GM15510 (cell line): ENCODE measurements around the gene SS18L1.

Source experiments
- POLR2A ChIP-seq: IDR thresholded peaks from 3 replicates; pipeline ENCODE4 v1.6.1; 2011; ENCODE audit warnings: borderline replicate concordance; ENCODE audit not compliant: insufficient read length; ENCODE audit errors: extremely low read depth

SS18L1 gene

DNA sequence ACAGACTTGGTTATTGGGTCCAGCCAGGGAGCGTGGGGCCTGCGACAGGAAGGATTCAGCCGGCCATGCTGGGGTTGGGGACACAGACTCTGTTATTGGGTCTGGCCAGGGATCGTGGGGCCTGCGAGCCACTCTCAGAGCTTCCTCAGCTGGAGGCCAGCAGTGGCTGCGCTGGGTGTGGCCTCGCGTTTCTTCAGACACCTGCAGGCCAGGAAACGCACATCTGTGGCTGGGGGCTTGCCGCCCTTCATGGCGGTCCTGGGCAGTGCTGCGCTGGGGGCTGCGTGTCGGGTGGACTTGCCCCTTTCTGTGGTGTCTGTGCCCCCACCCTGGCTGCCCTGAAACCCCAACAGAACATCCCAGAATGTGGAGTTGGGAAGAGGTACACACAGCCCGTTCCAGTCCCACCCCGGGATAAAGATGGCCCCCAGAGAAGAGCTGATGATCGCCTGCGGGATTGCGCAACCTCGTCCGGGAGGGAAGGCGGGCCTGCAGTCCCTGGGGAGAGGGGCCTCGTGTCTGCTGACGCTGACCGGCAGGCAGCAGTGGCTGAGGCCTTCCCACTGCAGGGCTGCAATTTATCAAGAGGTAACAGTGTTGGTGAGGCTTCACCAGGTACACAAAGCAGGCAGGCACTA is 22.3 kb downstream of the SS18L1 start:
- no peak for TF ChIP-seq POLR2A

DNA sequence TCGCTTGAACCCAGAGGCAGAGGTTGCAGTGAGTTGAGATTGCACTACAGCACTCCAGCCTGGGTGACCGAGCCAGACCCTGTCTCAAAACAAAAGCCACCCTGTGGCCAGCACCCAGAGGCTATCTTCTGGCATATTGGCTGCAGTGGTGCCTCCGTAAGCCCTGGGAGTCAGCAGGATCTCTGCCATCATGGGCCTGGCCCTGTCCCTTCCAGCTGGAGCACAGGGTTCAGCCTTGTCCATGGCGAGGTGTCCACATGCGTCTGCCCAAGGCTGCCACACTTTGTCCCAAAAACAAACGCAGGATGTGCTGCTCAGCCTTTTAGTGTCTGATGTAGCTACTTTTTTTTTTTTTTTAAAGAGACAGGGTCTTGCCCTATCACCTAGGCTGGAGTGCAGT is 23.9 kb downstream of the SS18L1 start:
- TF ChIP-seq POLR2A: no peak

DNA sequence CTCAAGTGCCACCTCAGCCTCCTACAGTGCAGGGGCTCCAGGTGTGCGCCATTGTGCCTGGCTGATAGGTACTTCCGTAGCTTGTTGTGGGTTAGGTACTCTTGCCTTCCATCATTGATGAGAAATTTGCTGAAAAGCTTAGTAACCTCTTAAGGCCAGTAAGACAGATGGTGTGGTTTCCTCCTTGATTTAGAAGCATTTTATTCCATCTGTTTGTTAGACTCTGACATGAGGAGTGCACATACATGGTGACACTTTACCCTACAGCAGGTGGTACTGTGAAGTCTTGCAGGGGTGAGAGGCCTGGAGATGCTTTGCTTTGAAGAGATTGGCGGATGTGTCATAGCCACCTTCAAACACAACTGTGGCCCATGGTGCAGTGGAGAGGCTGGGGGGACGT is 24.5 kb downstream of the SS18L1 start:
- no peak for TF ChIP-seq POLR2A

DNA sequence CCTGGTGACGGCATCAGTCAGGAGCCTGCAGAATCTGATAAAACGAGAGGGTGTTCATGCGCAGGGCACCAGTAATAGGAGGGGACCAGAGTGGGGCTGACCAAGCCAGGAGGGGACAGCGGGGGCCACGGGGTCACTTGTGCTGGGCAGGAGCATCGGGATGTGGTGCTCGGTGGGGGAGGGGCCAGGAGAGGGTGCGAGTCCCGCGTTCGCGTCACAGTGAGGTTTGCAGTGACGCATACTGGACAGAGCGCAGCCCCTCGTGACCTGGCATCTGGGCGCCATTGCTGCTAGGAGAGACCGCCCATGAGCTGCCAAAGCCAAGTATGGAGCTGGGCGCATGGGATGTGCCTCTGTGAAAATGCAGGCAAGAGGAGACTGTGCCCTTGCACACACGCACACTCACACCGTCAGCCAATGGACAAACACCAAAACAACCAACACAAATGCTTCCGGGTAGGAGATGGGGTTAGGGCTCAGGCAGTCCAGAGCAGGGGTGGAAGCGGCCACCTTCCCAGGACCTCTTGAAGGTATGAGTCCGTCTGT is 25.4 kb downstream of the SS18L1 start:
- no peak for TF ChIP-seq POLR2A

DNA sequence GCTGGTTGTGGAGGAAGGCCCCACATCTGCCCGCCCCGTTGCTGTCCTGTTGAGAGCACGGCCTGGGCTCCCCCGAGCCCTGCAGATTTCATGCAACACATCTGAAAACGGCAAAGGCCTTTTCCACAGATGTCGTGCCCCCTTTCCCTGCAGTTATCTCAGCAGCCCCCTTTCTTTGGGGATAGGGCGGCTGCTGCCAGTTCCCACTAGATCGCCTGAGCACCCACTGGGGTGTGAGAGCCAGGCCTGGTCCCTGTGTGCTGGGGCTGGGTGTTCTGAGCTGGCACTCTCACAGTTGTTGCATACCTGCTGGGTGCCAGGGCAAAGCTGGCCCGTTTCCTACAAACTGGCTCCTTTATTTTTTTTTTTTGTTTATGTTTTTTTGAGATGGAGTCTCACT is 27.0 kb downstream of the SS18L1 start:
- TF ChIP-seq POLR2A: no peak

DNA sequence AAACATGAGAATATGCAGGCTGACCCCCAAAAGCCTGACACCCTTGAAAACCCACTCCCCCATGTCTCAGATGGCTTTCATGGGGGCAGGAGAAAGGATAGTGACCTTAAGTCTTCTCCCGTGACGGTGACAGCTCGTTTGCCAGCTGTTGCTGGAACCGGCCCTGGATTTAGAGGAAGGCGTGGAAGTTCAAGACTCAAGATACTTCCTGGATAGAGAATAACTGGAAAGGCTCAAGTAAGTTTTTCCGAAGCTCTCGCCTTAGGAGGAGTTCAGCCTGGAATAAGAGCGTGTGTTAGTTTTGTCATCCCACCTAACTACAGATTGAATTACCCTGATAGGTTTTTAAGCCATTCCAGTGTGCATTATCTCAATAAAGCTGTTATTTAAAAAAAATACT is 27.7 kb downstream of the SS18L1 start:
- no peak for TF ChIP-seq POLR2A

DNA sequence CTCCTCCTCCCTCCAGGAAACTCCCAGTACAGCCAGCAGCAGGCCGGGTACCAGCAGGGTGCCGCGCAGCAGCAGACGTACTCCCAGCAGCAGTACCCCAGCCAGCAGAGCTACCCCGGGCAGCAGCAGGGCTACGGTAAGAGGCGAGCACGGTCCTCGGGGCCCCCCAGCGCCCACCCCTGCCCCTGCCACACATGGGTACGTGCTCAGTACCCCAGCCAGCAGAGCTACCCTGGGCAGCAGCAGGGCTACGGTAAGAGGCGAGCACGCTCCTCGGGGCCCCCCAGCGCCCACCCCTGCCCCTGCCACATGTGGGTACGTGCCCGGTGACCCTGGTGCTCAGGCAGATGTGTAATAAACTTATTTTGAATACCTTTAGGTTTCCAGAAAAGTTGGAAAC is 29.1 kb downstream of the SS18L1 start:
- TF ChIP-seq POLR2A: no peak

DNA sequence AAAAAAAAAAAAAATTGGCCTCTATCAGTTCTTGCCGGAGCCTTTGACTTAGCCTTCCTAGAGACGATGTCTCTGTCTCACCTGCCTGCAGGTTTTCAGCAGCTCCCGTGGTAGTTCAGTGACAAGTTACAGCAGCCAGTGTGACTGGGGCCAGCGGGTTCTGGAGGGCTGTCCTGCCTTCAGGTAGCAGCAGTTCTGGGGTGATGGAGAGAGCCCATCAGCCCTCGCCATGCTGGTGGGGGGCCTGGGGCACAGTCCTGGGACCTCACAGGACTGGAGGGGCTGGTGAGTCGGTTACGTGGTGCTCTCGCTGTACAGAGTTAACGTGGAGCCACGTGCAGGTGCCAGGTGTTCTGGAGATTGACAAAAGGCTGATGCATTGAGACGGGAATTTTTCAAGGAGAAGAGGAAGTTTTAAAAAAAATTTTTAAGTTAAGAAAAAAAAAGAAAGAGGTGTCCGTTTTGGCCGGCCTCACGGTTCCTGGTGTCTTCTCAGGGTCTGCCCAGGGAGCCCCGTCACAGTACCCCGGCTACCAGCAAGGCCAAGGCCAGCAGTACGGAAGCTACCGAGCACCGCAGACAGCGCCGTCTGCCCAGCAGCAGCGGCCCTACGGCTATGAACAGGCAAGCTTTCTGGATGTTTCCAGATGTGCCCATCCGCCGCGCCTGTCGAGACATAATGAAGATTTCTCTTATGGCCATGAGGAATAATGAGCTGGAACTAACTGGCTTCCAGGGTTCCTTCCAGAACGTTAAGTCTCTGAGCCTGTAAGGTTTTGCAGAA is 30.6 kb downstream of the SS18L1 start:
- no peak for TF ChIP-seq POLR2A

DNA sequence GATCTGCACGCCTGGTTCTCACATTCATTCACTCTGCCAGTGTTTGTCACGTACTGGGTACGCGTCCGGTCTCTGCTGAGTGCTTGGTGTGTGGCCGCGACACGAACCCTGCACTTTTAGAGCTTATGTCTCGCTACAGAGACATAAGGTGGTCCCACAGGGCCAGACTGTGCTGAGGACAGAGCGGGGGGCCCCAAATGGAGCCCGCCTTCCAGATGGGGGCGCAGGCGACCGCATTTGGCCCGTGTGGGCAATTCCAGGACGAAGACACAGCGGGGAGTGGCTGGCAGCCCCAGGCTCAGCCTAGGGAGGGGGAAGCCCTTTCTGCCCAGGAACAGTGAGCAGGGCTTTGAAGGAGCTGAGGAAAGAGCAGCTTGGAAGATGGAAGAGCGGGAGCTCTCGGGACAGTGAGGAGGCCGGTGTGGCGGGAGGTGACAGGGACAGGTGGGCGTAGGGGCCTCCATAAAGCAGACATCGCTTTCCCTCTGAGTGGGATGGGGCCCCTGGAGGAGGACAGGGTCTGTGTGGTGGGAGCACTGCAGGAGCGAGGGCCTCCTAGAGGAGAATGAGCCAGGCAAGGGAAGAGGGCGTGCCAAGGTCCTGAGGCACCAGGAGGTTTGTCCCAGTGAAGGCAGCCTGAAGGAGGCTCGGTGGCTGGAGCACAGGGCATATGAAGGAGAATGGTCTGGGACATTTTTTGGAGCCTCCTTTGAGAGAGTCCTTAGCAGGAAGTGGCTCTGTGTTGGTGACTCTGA is 31.5 kb downstream of the SS18L1 start:
- no peak for TF ChIP-seq POLR2A

DNA sequence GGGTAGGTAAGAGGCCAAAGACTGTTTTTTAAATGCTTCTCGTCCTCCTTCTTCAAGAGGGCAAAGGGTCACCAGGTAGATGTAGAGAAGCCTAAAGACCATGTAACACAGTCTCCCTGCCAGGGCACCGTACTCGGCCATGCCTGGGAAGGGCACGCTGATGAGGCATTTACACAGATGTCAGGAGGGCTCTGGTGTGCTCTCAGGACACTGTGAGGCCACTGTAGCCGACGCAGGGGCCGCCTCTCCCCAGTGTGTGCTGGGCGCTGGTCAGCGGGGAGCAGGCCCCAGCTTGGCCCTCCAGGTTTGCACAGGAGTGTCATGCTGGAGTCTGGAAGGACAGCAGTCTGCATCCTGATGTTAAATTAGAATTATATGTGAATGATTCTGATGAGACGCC is 32.1 kb downstream of the SS18L1 start:
- no peak for TF ChIP-seq POLR2A

DNA sequence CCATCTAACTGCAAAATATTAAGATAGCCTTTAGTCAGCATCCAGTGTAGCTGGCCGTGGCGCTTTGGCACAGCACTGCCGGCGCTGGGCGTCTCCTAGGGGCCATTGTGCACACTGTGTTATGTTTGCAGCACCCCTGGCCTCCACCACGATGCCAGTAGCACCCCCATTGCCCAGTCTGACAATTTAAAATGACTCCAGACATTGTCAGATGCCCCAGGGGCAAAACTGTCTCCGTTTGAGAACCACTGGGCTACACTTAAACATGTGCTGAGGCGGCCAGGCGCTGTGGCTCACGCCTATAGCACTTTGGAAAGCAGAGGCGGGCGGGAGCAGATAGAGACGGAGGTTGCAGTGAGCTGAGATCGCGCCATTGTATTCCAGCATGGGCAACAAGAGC is 33.3 kb downstream of the SS18L1 start:
- no peak for TF ChIP-seq POLR2A

DNA sequence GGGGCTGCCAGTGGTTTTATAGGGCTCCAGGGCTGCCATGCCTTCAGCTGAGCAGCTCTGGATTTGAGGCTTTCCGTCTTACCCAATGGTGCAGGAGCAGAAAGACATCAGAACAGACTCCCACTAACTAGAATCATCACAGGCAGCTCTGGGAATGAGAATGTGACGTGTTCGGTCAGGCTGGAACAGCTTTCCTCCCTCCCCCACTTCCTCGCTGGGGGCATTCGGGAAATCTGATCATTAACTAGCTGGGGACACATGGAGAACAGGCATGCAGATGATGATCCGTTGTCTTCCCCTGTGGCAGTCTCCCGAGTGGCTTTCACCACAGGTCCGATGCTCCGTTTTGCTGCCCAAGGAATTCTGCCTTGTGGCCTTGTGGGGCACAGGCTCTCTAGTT is 33.7 kb downstream of the SS18L1 start:
- no peak for TF ChIP-seq POLR2A

DNA sequence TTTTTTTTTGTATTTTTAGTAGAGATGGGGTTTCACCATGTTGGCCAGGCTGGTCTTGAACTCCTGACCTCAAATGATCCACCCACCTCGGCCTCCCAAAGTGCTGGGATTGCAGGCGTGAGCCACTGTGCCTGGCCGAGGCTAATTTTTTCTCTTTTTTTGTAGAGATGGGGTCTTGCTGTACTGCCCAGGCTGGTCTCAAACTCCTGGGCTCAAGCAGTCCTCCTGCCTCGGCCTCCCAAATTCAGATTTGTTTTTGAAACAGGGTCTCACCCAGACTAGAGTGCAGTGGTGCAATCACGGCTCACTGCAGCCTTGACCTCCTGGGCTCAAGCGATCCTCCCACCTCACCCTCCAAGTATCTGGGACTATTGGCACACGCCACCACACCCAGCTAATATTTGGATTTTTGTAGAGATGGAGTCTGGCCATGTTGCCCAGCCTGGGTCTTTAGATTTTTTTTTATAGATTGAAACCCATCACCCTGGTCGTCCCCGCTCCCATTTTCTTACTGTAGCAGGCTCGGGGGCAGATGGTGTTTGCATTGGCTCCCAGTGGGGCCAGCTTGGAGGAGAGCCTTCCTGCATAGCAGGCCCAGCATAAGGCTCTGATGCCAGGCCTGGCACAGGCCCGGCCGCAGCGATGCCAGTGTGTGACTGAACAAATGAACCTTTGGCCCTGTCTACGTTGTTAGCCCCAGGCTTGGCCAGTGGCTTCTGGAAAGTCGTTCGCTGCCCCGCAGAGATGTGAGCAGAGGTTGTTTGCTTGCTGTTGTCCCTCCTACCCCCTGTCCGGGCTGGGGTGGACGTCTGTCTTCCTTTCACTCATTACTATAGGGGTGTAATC is 35.0 kb downstream of the SS18L1 start:
- no peak for TF ChIP-seq POLR2A

DNA sequence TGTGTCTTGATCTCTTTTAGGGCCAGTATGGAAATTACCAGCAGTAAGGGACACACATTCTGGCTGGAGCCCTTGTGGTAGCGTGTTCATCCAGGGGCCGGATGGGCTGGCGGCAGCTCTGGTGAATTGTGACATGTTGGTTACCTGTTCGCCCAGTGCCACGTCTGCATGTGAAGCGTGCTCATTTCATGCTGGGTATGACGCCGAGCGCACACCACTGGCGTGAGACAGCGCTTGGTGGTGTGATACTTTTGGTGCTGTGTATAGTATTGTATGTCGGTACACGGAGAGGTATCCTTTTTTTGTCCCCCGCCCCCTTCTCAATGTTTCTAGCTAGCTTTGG is 35.6 kb downstream of the SS18L1 start:
- TF ChIP-seq POLR2A: no peak

DNA sequence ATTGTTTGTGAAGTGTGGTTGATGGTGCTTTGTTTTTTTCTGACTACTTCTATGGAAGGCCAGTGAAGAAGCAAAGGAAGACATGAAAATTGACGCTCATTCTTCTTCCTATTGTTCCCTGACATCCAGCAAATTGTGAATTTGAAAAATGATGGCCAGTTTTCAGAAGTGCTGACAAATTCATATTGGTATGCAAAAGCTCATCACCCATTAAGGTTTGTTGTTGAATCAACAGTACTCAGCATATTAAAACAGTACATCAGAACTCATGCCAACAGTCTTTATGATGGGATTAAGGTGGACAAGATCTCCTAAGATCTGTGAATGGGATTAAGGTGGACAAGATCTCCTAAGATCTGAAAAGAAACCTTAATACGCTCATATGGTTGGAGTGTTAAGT is 38.2 kb downstream of the SS18L1 start:
- no peak for TF ChIP-seq POLR2A
